GM12801 (cell line): ENCODE results near the gene SPATS2L.

Source experiments
- CTCF ChIP-seq: IDR thresholded peaks from one replicate; pipeline ENCODE4 v1.5.1; 2011; ENCODE audit warnings: control low read depth; ENCODE audit not compliant: insufficient read length; ENCODE audit errors: extremely low read depth

Gene SPATS2L

DNA sequence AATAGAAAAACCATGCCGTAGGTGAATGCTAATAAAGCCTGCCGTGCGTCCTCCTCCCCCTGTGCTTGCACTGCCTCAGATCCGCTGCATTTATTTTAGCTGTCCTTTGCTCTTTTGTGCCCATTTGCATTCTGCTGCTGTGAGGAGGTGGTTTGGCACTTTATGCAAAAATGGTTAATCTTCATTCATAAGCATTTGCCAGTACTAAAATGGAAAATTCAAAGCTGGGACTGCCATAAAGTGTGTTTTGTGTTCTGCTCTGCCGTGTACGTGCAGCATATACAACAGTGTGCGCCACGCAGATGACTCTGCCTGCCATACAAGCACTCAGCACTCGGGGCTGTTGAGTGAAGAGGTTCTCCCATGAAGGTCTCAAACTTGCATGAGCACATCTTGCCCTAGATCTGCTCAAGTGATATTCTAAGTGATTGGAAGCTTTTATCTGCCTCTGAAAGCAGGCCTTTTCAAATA is 73.6 kb downstream of the SPATS2L start:
- no peak for TF ChIP-seq CTCF

DNA sequence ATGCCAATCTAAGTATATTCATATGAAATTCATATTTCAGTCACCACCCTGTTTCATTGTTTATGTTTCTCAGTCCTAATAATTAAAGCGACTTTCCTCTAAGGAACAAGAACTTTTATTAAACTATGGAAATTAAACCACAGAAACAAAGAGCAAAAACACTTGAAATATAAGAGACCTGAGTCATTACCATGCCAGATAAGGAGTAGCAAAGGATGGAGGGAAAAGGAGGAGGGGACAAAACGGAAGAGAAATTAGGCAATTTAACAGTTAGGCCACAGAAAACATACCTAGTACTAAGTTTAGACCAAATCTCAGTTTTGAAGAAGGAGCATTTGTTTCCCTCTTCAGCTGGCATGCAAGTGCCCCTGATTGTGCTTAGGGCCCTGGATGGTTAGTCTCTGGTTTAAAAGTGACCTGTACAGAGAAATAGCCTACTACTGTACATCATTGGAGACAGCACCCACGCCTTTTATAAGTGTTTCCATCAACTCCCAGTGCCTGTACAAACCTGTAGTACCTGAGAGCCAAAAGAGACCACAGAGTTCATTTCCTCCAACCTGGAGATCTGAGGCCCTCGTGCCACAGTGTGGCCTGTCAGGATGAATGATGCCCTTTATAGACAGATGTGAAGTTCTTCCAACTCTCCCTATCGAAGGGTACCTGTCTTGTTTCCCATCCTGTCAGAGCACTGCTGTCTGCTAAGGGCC is 74.5 kb downstream of the SPATS2L start:
- TF ChIP-seq CTCF = no peak

GRCh38 chr2:200382874-200383273 is 76.4 kb downstream of the SPATS2L start:
- no peak for TF ChIP-seq CTCF

GRCh38 chr2:200383380-200384110 is 77.1 kb downstream of the SPATS2L start:
- no peak for TF ChIP-seq CTCF

DNA sequence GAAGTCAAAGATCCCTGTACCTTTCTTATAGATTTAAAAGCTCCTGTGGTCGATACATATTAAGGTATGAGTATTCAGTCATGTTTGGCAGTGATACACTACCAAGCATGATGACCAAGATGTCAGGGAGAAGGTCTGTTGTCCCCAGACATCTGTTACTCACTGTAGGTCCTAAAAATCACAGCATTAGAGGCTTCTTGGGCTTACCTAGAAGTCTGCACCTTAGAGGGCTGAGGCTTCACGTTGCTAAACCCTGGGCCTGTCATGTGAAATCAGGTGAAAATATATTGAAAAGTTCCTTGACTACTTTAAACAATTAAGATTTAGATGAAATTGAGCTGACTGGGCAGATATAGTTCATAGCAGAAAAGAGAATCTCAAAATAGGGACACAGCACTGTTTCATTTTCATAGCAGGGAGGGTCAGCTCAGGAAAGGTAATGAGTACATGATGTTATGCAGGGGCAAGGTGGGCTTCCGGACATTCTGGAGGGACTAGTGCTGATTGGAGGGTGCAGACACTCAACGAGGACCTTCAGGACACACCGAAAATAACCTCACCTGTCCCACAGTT is 78.7 kb downstream of the SPATS2L start:
- no peak for TF ChIP-seq CTCF

DNA sequence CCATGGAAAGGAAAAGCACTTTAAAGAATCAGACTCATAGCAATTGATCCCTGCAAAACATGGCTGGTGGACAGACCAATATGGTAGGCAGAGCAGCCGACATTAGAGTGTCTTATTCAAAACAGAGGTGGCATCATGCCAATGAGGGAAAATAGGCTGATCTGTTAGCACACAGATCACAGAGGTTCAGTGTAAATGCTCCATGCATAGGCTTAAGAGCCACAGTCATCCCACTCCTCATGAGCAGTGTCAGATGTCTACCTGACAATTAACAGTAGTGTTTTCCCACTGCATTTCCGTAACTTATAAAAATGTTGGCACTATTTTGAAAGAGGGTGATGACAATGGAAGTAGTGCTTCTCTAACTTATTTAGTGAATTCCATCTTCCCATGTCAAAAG is 86.7 kb downstream of the SPATS2L start:
- no peak for TF ChIP-seq CTCF

DNA sequence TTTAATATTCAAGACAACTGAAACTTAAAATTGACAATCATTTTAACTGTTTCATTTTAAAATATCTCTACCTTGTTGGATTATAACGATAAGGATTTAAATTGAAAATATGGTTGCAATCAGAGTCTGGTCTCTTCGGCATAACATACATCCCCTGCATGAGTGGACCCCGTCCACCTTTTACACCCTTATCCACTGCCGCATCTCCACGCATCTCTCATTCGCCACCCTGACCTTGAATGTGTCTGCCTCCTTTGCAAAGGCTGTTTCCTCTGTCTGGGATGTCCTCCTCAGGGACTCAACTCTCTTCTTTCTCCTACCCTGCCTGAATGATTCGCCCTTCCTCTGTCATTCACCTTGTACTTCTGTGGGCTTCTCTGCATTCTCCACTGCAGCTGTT is 87.6 kb downstream of the SPATS2L start:
- TF ChIP-seq CTCF = no peak
